Activated CD4-positive, alpha-beta T cell treated with anti-CD3 and anti-CD28 coated beads, Interleukin-2, amount 10 ng/mL, durations not matched to agents 7 days and 5 days (primary cell): ENCODE results near the gene TROAP. TPM values are rescaled to one million over a fixed set of nuclear protein-coding genes. Genes with fewer than 3 reads are reported as not detected.
A peak's percentile ranks its signal among the peaks of the same experiment; 100 is the strongest.

Experiments used
- CTCF ChIA-PET: fragments of 350-600 bp; sonication (Branson Sonifier 250); formaldehyde crosslinking; loops from one replicate; lab custom pipeline; 2021; ENCODE audit warnings: antibody characterized with exemption; lab: Charles Lee
- POLR2A ChIA-PET: fragments of 350-600 bp; sonication (Branson Sonifier 250); formaldehyde crosslinking; loops from one replicate; lab custom pipeline; 2021; ENCODE audit warnings: antibody characterized with exemption; lab: Charles Lee
- DNase-seq: peaks from one replicate; pipeline ENCODE4 v3.0.0-alpha.2; 2020
- H3K27ac Mint-ChIP-seq: one replicate; pipeline ENCODE4 v1.8.0; 2021; ENCODE audit warnings: mild to moderate bottlenecking, moderate library complexity, mixed read lengths
- H3K27me3 Mint-ChIP-seq: one replicate; pipeline ENCODE4 v1.8.0; 2021; ENCODE audit warnings: mixed read lengths
- H3K36me3 Mint-ChIP-seq: one replicate; pipeline ENCODE4 v1.8.0; 2021; ENCODE audit warnings: low read depth, mixed read lengths
- H3K4me1 Mint-ChIP-seq: one replicate; pipeline ENCODE4 v1.8.0; 2021; ENCODE audit warnings: mixed read lengths
- H3K4me3 Mint-ChIP-seq: one replicate; pipeline ENCODE4 v1.8.0; 2021; ENCODE audit warnings: mild to moderate bottlenecking, moderate library complexity, mixed read lengths
- H3K9me3 Mint-ChIP-seq: one replicate; pipeline ENCODE4 v1.8.0; 2021; ENCODE audit warnings: mixed read lengths
- total RNA-seq, 2 experiments: library from RNA; stranded (reverse); gene quantifications; one replicate each; pipeline ENCODE4 v1.2.3, GENCODE V29; 2021

Gene TROAP
- total RNA-seq, 2 experiments from 2014 or later, result 111 to 115 TPM

DNA sequence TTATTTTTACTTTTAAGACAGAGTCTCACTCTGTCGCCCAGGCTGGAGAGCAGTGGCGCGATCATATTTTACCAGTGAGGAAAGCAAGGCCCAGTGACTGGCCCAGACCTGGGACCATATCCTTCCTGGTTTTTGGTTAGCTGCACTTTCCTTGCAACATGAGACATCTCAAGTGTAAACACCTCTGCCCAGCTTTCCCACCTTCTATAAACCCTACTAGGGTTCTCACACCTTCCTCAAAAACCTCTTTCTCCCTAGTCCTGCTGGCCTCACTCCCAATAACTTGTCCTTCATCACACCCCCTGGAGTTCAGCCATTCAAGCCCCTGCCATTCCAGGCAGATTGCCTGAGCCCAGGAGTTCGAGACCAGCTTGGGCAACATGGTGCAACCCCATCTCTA, 38.4 kb upstream of the TROAP start:
- no peak overlapping the region for H3K4me3 Mint-ChIP-seq
- POLR2A ChIA-PET, result no interaction called here
- DNase-seq, result no peak
- no peaks in the 10 kb centered on the region for H3K9me3 Mint-ChIP-seq
- CTCF ChIA-PET, result interaction anchor here (0.9 to 3.0 kb wide), 4 partner anchors 11 to 63 kb away, joined by 3 to 10 read pairs (median 4); no protein-coding TSS in a partner anchor
- no peaks in the 10 kb centered on the region for H3K36me3 Mint-ChIP-seq
- peaks cover 33% of the 10 kb centered on the region for H3K27me3 Mint-ChIP-seq
- peaks cover 3% of the 10 kb centered on the region for H3K4me1 Mint-ChIP-seq
- no peak overlapping the region for H3K27ac Mint-ChIP-seq

DNA sequence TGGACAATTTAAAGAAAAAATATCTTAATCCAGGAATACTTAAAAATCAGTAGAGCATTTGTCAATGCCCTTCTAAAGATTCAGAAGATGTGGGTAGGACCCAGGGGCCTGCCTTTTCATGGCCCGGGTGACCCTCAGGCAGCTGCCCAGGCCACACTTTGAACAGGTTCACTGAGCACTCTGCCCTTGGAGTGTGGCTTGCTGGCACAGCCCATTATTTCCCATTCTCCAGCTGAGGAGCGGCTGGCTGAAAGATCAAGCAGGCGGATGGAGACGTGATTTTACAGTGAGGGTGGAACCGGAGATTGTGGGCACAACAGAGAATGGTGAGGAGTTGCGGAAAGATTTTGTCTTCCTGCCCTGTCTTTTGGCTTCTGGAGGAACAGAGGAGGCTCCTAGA, 35.2 kb upstream of the TROAP start:
- no peaks in the 10 kb centered on the region for H3K36me3 Mint-ChIP-seq
- CTCF ChIA-PET, result interaction anchor here (0.9 to 3.9 kb wide), 6 partner anchors 9 to 293 kb away, joined by 3 to 19 read pairs (median 6); partner anchors contain the start of genes DNAJC22 and TROAP
- H3K27me3 Mint-ChIP-seq, result peaks cover 28% of the 10 kb centered on the region
- H3K9me3 Mint-ChIP-seq, result no peaks in the 10 kb centered on the region
- H3K27ac Mint-ChIP-seq, result no peak overlapping the region
- no peak for DNase-seq
- H3K4me1 Mint-ChIP-seq, result peaks cover 3% of the 10 kb centered on the region
- H3K4me3 Mint-ChIP-seq, result no peak overlapping the region
- POLR2A ChIA-PET, result no interaction called here

DNA sequence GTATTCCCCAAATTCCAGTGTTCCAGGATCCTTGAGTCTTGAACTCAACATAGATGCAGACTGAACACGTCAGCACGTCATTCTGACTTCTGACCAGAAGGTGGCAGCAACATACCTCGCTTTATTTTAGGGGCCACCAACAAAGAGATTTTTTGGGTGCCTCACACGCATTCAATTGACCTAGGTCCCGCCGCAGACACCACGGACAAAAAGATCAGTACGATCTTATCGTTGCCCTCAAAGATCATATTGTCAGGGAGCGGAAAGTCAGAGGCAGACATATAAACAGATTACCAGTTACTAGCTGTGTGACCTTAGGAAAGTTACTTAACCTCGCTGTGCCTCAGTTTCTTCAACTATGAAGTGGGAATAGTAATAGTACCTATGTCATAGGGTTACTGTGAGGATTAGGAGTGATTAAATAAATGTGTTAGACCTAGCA, 34.6 kb upstream of the TROAP start:
- no peaks in the 10 kb centered on the region for H3K9me3 Mint-ChIP-seq
- no peak overlapping the region for H3K27ac Mint-ChIP-seq
- peaks cover 31% of the 10 kb centered on the region for H3K27me3 Mint-ChIP-seq
- CTCF ChIA-PET, result interaction anchor here (0.5 to 3.9 kb wide), 13 partner anchors 9 to 293 kb away, joined by 3 to 19 read pairs (median 3); partner anchors contain the start of genes C1QL4, DNAJC22, SPATS2 and TROAP
- H3K4me3 Mint-ChIP-seq, result no peak overlapping the region
- POLR2A ChIA-PET, result no interaction called here
- DNase-seq, result peak; percentile 81
- H3K36me3 Mint-ChIP-seq, result no peaks in the 10 kb centered on the region
- H3K4me1 Mint-ChIP-seq, result peaks cover 3% of the 10 kb centered on the region

DNA sequence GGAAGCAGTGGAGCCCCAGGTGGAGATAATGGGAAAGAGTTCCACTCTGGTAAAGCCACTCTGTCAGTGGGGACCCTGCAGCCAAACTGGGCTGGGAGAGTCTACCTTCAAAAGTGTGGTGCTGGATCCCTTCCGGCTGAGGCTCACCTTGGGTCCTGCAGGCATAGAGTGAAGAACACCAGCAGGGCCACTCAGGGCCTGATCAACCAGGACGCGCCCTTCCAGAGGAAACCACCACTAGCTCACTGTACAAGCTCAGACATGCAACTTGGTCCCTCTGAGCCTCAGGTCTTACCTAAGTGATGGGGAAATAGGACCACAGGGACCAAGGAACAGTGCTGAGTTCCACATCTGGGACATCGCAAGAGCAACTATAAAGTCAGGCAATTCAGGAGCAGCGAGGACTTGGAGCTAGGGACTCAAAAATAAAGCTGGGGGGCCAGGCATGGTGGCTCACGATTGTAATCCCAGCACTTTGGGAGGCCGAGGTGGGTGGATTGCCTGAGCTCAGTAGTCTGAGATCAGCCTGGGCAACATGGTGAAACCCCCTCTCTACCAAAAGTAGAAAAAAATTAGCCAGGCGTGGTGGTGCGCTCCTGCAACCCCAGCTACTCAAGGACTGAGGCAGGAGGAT, 34.0 kb upstream of the TROAP start:
- H3K27me3 Mint-ChIP-seq, result peaks cover 36% of the 10 kb centered on the region

DNA sequence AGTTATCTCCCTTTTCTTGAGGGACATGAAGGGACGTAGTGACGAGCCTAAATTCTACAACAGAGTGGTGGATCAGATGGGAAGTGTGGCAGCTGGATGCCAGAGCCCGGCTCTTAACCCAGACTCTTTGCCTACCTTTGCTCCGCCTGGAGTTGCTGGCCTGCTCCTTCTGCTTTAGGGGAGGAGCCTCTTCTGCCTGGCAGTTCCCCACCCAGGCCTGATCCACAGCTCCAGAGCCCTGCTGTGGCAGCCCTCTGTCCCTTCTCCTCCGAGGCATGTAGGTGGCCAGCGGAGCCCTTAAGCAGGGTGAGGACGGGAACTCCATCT, 30.4 kb upstream of the TROAP start:
- Mint-ChIP-seq H3K27me3 (peaks cover 52% of the 10 kb centered on the region), H3K4me1 (peaks cover 20% of the 10 kb centered on the region), H3K4me3 (no peak overlapping the region), H3K27ac (no peak overlapping the region), H3K36me3 (no peaks in the 10 kb centered on the region), H3K9me3 (no peaks in the 10 kb centered on the region)
- DNase-seq, result no peak
- CTCF ChIA-PET, result interaction anchor here (1.1 to 6.0 kb wide), 6 partner anchors 15 to 66 kb away, joined by 3 to 47 read pairs (median 4); partner anchors contain the start of genes DNAJC22 and TROAP
- POLR2A ChIA-PET, result interaction anchor here (0.6 kb wide), 1 partner anchor 17 kb away, joined by 3 read pairs; no protein-coding TSS in a partner anchor

More for the DNA sequence above, 34.0 kb upstream of the TROAP start:
- DNase-seq, result no peak
- POLR2A ChIA-PET, result no interaction called here
- H3K4me1 Mint-ChIP-seq, result peaks cover 3% of the 10 kb centered on the region
- H3K9me3 Mint-ChIP-seq, result no peaks in the 10 kb centered on the region
- CTCF ChIA-PET, result interaction anchor here (0.5 to 3.9 kb wide), 15 partner anchors 8 to 292 kb away, joined by 3 to 19 read pairs (median 3); partner anchors contain the start of genes C1QL4, DNAJC22, SPATS2 and TROAP
- no peaks in the 10 kb centered on the region for H3K36me3 Mint-ChIP-seq
- H3K4me3 Mint-ChIP-seq, result no peak overlapping the region
- no peak overlapping the region for H3K27ac Mint-ChIP-seq

DNA sequence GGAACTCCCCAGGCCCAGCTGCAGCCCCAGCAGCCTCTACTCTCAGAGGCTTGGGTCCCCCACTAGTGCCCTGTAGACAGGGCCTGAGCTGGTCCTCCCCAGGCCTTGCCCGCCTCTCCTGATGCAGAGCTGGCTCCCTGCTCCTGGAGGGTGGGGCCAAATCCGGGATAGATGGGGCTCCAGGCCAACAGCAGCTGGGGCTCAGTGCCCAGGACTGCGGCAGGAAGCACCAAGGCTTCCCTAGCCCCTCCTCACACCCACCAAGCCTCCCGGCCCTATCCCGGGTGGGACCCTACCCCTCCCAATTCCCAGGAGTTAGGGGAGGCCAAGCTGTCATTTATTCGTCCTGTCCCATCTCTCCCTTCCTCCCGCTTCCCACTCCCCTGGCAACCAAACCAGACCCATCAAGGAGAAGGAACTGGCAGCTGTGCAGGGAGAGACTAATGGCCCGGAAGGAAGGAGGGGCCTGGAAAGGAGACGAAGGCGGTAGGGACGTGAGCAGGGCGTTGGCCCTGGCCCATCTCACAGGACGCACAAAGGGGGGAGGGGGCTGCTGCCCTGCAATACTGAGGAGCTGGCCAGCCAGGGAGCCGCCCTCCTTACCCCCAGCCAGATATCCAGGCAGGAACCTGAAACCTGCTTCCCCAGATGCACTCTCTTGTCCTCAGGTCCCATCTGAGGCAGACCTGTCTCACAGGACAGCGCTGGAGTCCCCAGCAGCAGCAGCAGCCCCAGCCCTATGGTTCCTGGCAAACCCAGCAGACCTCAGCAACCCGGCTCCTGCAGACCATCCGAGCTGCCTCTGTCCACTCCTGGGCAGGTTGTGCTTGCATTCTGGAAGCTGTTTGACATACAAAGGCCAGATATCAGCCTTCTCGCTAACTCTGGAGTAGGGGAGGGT, 29.7 kb upstream of the TROAP start:
- ChIA-PET CTCF (interaction anchor here (1.1 to 6.0 kb wide), 8 partner anchors 16 to 66 kb away, joined by 3 to 47 read pairs (median 6); partner anchors contain the start of genes C1QL4, DNAJC22 and TROAP), POLR2A (interaction anchor here (0.6 kb wide), 1 partner anchor 16 kb away, joined by 3 read pairs; no protein-coding TSS in a partner anchor)
- Mint-ChIP-seq H3K4me1 (peaks cover 24% of the 10 kb centered on the region), H3K27me3 (peaks cover 52% of the 10 kb centered on the region), H3K27ac (no peak overlapping the region), H3K36me3 (no peaks in the 10 kb centered on the region), H3K9me3 (no peaks in the 10 kb centered on the region), H3K4me3 (no peak overlapping the region)
- DNase-seq, result no peak

DNA sequence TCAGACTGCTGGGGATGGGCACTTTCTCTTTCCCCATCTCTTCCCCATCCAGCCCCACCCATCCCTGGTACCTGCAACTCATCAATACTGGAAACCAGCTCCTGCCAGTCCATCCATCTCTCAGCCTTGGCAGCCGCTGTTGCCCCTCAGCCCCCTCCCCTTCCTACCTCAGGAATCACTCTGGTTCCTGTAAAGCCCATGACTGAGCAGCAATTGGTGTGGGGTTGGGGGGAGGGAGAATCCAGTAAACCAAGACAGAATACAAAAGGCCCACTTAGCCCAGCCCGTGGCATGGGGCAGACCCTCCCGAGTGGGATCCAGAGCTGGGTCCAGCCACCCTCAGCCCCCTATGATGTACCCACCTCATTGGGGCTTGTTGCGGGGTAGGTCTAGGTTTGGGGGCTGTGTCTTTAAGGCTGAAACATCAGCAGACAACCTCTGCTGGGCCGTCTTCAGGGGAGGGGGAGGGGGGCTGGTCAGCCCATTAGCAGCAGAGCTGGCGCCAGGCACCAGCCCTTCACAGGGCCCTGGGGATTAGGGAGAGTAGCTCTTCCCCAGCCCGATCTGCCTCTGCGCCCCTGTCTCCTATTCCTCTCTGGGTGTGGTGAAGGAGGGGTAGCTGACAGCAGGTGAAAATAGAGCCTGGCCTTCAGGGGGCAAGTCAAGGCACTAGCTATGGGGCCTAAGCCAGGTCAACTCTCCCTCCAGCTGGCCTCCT, 28.8 kb upstream of the TROAP start:
- H3K4me1 Mint-ChIP-seq, result peaks cover 27% of the 10 kb centered on the region
- H3K27me3 Mint-ChIP-seq, result peaks cover 53% of the 10 kb centered on the region
- H3K36me3 Mint-ChIP-seq, result no peaks in the 10 kb centered on the region
- ChIA-PET CTCF (interaction anchor here (0.5 to 6.0 kb wide), 13 partner anchors 12 to 229 kb away, joined by 3 to 47 read pairs (median 7); partner anchors contain the start of genes C1QL4, DNAJC22 and TROAP), POLR2A (no interaction called here)
- no peak overlapping the region for H3K27ac Mint-ChIP-seq
- DNase-seq, result no peak
- no peak overlapping the region for H3K4me3 Mint-ChIP-seq
- H3K9me3 Mint-ChIP-seq, result no peaks in the 10 kb centered on the region

DNA sequence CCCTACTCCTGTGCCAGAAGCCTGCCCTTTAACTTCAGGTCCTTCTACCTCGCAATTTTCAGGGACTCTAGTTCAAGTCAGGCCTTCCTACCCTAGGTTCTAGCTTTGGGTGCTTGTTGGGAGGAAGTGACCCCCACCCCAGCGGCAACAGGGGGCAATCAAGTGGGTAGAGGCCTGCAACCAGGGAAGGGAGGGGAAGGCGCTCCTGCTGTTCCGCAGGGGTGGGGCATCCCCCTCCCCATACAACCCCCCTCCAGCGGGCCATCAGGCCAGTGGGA, 28.3 kb upstream of the TROAP start:
- Mint-ChIP-seq H3K4me1 (peaks cover 27% of the 10 kb centered on the region), H3K27ac (no peak overlapping the region), H3K36me3 (no peaks in the 10 kb centered on the region), H3K4me3 (no peak overlapping the region), H3K27me3 (peaks cover 53% of the 10 kb centered on the region), H3K9me3 (no peaks in the 10 kb centered on the region)
- no peak for DNase-seq
- ChIA-PET POLR2A (no interaction called here), CTCF (interaction anchor here (0.5 to 6.0 kb wide), 14 partner anchors 11 to 230 kb away, joined by 3 to 47 read pairs (median 5); partner anchors contain the start of genes C1QL4, DNAJC22, SPATS2 and TROAP)

DNA sequence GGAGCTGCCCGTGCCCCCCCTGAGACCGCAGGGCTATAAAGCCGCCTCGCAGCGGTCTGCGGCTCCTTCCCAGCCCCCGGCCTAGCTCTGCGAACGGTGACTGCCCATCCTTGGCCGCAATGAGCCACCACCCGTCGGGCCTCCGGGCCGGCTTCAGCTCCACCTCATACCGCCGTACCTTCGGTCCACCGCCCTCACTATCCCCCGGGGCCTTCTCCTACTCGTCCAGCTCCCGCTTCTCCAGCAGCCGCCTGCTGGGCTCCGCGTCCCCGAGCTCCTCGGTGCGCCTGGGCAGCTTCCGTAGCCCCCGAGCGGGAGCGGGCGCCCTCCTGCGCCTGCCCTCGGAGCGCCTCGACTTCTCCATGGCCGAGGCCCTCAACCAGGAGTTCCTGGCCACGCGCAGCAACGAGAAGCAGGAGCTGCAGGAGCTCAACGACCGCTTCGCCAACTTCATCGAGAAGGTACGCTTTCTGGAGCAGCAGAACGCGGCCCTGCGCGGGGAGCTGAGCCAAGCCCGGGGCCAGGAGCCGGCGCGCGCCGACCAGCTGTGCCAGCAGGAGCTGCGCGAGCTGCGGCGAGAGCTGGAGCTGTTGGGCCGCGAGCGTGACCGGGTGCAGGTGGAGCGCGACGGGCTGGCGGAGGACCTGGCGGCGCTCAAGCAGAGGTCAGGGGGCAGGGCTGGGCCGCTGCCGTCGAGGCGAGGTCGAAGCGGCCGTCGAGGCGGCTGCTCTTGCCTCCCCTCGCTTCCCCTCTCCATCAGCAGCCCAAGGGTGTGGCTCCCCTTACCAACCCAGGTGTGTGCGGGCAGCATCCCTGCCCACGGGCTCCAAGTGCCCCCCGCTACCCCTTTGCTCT, 27.7 kb upstream of the TROAP start, which contains the start of gene PRPH:
TSS of gene PRPH (plus strand) at position 66 of the 855 bp plus-strand sequence. CDS start at position 120, 54 bp downstream.
- Mint-ChIP-seq H3K27me3 (peaks cover 53% of the 10 kb centered on the region), H3K4me1 (peaks cover 27% of the 10 kb centered on the region), H3K4me3 (no peak within 1 kb of the TSS), H3K9me3 (no peaks in the 10 kb centered on the region), H3K36me3 (no peaks in the 10 kb centered on the region), H3K27ac (no peak within 1 kb of the TSS)
- DNase-seq, result no peak
- CTCF ChIA-PET, result interaction anchor here (0.8 to 6.0 kb wide), 17 partner anchors 11 to 230 kb away, joined by 3 to 47 read pairs (median 5); partner anchors contain the start of genes C1QL4, DNAJC22, SPATS2 and TROAP
- POLR2A ChIA-PET, result interaction anchor here (0.7 kb wide), 1 partner anchor 11 kb away, joined by 3 read pairs; no protein-coding TSS in a partner anchor

DNA sequence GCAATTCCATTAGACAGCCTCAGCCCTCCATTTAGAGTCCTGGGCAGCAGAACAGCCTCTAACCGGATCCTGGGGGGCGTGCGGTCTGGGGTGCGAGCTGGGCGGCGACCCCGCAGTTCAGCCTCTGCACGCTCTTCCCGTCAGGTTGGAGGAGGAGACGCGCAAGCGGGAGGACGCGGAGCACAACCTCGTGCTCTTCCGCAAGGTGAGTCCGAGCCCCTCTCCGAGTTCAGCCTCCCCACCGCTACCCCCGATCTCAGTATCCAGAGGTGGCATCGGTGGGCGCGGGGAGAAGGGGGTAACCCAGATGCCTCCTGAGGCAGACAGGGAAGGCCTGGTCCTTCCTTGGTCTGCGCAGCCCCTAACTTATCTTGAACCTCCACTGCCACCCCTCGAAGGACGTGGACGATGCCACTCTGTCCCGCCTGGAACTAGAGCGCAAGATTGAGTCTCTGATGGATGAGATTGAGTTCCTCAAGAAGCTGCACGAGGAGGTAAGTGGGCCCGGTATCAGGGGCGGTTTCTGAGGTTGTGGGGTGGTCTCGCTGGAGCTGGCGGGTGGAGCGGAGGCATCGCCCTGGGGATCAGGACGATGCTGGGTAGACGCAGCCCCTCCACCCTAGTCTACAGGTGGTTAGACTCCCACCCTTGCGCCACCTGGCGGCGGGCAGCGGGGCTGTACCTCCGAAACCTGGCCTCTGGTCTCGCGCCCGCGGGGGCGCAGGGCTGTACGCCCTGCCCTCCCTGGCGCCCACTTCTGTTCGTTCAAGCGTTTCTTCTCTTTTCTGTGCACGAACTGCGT, 26.8 kb upstream of the TROAP start:
- Mint-ChIP-seq H3K4me1 (peaks cover 29% of the 10 kb centered on the region), H3K9me3 (no peaks in the 10 kb centered on the region), H3K36me3 (no peaks in the 10 kb centered on the region), H3K4me3 (peak overlapping the region; percentile 56), H3K27me3 (peaks cover 53% of the 10 kb centered on the region), H3K27ac (no peak overlapping the region)
- DNase-seq, result peak; percentile 61
- ChIA-PET POLR2A (no interaction called here), CTCF (interaction anchor here (0.6 to 6.0 kb wide), 18 partner anchors 8 to 224 kb away, joined by 3 to 47 read pairs (median 4); partner anchors contain the start of genes C1QL4, DNAJC22, SPATS2 and TROAP)
